Glomerular endothelial cell (primary cell): ENCODE measurements around the gene CCR1. TPM values are rescaled to one million over a fixed set of nuclear protein-coding genes. Genes with fewer than 3 reads are reported as not detected.
"Not testable (repeated sequence)": the region's sequence is repeated elsewhere in the genome, so short reads cannot be mapped to it uniquely, and the experiment has no call there.

Experiments
- DNase-seq: peaks from one replicate; pipeline ENCODE4 v3.0.0-alpha.2; 2011; ENCODE audit warnings: low read depth, low spot score; ENCODE audit errors: extremely low read depth
- total RNA-seq: library from RNA; depleted of rRNA; stranded (reverse); fragments of >200 nt; gene quantifications from 2 replicates; pipeline ENCODE4 v1.2.3, GENCODE V29; 2015

Gene CCR1
- total RNA-seq, 1 donor from 2014 or later: not detected

- DNase-seq: no peak
Observed at GRCh38 chr3:46184469-46184868, 23.6 kb downstream of the CCR1 start.

- DNase-seq: no peak
Observed at GRCh38 chr3:46183330-46183729, 24.8 kb downstream of the CCR1 start.

- DNase-seq: no peak
Observed at GRCh38 chr3:46168583-46169345, 39.3 kb downstream of the CCR1 start.

GRCh38 chr3:46163556-46164041 lies 44.5 kb downstream of the CCR1 start:
- no peak for DNase-seq

GRCh38 chr3:46162975-46163555 lies 45.0 kb downstream of the CCR1 start:
- DNase-seq: no peak

- not testable (repeated sequence) for DNase-seq
Observed at GRCh38 chr3:46157685-46158084, 50.4 kb downstream of the CCR1 start.

- DNase-seq: no peak
Observed at GRCh38 chr3:46154311-46154710, 53.8 kb downstream of the CCR1 start.

Other genes starting within 250 kb of the CCR1 start
- gene FYCO1, start 212.5 kb downstream of the CCR1 start, total RNA-seq: 29.3 and 32.0 TPM in 2 replicates
- gene XCR1, start 180.8 kb downstream of the CCR1 start, total RNA-seq: not detected in 2 replicates
- not detected in 2 replicates for gene CCR3, start 34.1 kb upstream of the CCR1 start, total RNA-seq
- not detected in 2 replicates for gene CCR2, start 145.8 kb upstream of the CCR1 start, total RNA-seq
- not detected in 2 replicates for gene CCR5, start 162.6 kb upstream of the CCR1 start, total RNA-seq
- gene CCRL2, start 198.9 kb upstream of the CCR1 start, total RNA-seq: 11.5 and 15.8 TPM in 2 replicates